A673 (cell line): ENCODE measurements around the gene APELA. TPM values are rescaled to one million over a fixed set of nuclear protein-coding genes. Genes with fewer than 3 reads are reported as not detected.

Experiments
- BruUV-seq: library from RNA; stranded (reverse); fragments of 400-500 nt; replicated peaks from 2 replicates; lab custom pipeline; 2021; lab: Mats Ljungman, UMichigan
- CTCF ChIA-PET: fragments of 300-600 bp; sonication (Branson Sonifier 250); formaldehyde crosslinking; loops from one replicate; lab custom pipeline; 2022; ENCODE audit warnings: antibody characterized with exemption; lab: Charles Lee
- POLR2A ChIA-PET: fragments of 300-600 bp; sonication (Branson Sonifier 250); formaldehyde crosslinking; loops from one replicate; lab custom pipeline; 2022; ENCODE audit warnings: antibody characterized with exemption; ENCODE audit not compliant: low non-redundant PET; lab: Charles Lee
- DNase-seq: peaks from one replicate; pipeline ENCODE4 v3.0.0-alpha.2; 2015; ENCODE audit warnings: low spot score
- H3K27ac ChIP-seq: fragments of 200-600 bp; sonication (generic); 2 replicates; pipeline ENCODE4 v1.5.1; 2016; ENCODE audit warnings: mixed run types, low read depth, mild to moderate bottlenecking, mixed read lengths, antibody characterized with exemption, low read length; ENCODE audit not compliant: poor library complexity, severe bottlenecking
- H3K27me3 ChIP-seq: fragments of 200-600 bp; sonication (generic); replicated peaks from 2 replicates; pipeline ENCODE4 v1.6.1; 2017; ENCODE audit warnings: mixed run types, low read depth, mild to moderate bottlenecking, mixed read lengths, antibody characterized with exemption, low read length; ENCODE audit not compliant: insufficient read depth, poor library complexity
- H3K36me3 ChIP-seq: fragments of 200-600 bp; sonication (generic); 2 replicates; pipeline ENCODE4 v1.6.1; 2016; ENCODE audit warnings: mixed run types, mild to moderate bottlenecking, mixed read lengths, antibody characterized with exemption, low read length; ENCODE audit not compliant: insufficient read depth, poor library complexity, severe bottlenecking
- H3K4me1 ChIP-seq: fragments of 200-600 bp; sonication (generic); 2 replicates; pipeline ENCODE4 v1.6.1; 2017; ENCODE audit warnings: mixed run types, mild to moderate bottlenecking, mixed read lengths, antibody characterized with exemption, low read length; ENCODE audit not compliant: insufficient read depth, poor library complexity, severe bottlenecking
- H3K4me3 ChIP-seq: fragments of 200-600 bp; sonication (generic); 2 replicates; pipeline ENCODE4 v1.5.1; 2016; ENCODE audit warnings: low read depth, mixed run types, mild to moderate bottlenecking, mixed read lengths, low read length; ENCODE audit not compliant: poor library complexity, severe bottlenecking
- H3K9me3 ChIP-seq: fragments of 200-600 bp; sonication (generic); 2 replicates; pipeline ENCODE4 v1.6.1; 2016; ENCODE audit warnings: mixed run types, low read depth, mild to moderate bottlenecking, mixed read lengths, antibody characterized with exemption, low read length; ENCODE audit not compliant: poor library complexity, severe bottlenecking
- EZH2 ChIP-seq: fragments of 200-600 bp; sonication (generic); IDR thresholded peaks from 2 replicates; pipeline ENCODE4 v1.6.1; 2017; ENCODE audit warnings: borderline replicate concordance, low read depth, mild to moderate bottlenecking, mixed read lengths, antibody characterized with exemption, low read length; ENCODE audit not compliant: poor library complexity, severe bottlenecking
- intact Hi-C: fragments of 100-400 bp; cut with micrococcal nuclease; formaldehyde crosslinking; loops from one replicate; pipeline ENCODE4 v1.10.0; 2022; ENCODE audit not compliant: unreplicated experiment
- total RNA-seq: library from RNA; stranded (reverse); gene quantifications from 2 replicates; pipeline ENCODE4 v1.2.3, GENCODE V29; 2021
- TF ChIP-seq, protein P1 (sequence below): fragments of 300-800, 200-600 bp; sonication (generic); conservative IDR thresholded peaks from 2 replicates; pipeline ENCODE4 v1.5.1; 2017; ENCODE audit warnings: low read depth, mild to moderate bottlenecking, antibody characterized with exemption, low read length, moderate library complexity, mixed read lengths

The APELA gene
- total RNA-seq, 1 experiment from 2014 or later = 16.9 TPM

DNA sequence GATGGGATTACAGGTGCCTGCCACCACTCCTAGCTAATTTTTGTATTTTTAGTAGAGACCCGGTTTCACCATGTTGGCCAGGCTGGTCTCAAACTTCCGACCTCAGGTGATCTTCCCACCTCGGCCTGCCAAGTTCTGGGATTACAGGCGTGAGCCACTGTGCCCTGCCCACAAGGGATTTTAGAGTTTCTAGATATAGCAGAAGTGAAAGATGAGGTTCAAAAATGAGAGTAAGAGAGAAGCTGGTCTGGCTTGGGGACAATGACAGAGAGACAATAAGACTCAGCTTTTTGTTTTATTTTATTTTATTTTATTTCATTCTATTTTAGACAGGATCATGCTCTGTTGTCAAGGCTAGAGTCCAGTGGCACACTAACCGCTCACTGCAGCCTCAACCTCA lies 69.8 kb downstream of the APELA start:
- POLR2A ChIA-PET = interaction anchor here (0.7 kb wide), 1 partner anchor 62 kb away, joined by 3 read pairs; no protein-coding TSS in a partner anchor
- TF ChIP-seq EZH2 = no peak
- TF ChIP-seq, protein P1, sequence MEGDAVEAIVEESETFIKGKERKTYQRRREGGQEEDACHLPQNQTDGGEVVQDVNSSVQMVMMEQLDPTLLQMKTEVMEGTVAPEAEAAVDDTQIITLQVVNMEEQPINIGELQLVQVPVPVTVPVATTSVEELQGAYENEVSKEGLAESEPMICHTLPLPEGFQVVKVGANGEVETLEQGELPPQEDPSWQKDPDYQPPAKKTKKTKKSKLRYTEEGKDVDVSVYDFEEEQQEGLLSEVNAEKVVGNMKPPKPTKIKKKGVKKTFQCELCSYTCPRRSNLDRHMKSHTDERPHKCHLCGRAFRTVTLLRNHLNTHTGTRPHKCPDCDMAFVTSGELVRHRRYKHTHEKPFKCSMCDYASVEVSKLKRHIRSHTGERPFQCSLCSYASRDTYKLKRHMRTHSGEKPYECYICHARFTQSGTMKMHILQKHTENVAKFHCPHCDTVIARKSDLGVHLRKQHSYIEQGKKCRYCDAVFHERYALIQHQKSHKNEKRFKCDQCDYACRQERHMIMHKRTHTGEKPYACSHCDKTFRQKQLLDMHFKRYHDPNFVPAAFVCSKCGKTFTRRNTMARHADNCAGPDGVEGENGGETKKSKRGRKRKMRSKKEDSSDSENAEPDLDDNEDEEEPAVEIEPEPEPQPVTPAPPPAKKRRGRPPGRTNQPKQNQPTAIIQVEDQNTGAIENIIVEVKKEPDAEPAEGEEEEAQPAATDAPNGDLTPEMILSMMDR = no peak

More for the DNA sequence above, 69.8 kb downstream of the APELA start:
- Histone ChIP-seq H3K36me3 (no peaks in the 10 kb centered on the region), H3K4me1 (no peaks in the 10 kb centered on the region), H3K9me3 (no peaks in the 10 kb centered on the region), H3K27ac (no peak overlapping the region), H3K27me3 (no peaks in the 10 kb centered on the region), H3K4me3 (no peak overlapping the region)
- intact Hi-C loops = no loop called here
- BruUV-seq = no TSS peak
- CTCF ChIA-PET = no interaction called here
- no peak for DNase-seq

Other genes starting within 250 kb of the APELA start
- gene SMIM31, start 123.0 kb upstream of the APELA start, total RNA-seq = not detected in 2 replicates
- 2.0 and 4.1 TPM in 2 replicates for gene TRIM61, start 100.5 kb downstream of the APELA start, total RNA-seq
- gene TRIM60, start 154.8 kb downstream of the APELA start, total RNA-seq = not detected in 2 replicates
- gene TRIM75, start 176.7 kb downstream of the APELA start, total RNA-seq = not detected in 2 replicates
- 9.9 and 13.6 TPM in 2 replicates for gene TMEM192, start 235.7 kb downstream of the APELA start, total RNA-seq